ENCODE measurements around the gene CACNG4. TPM values are rescaled to one million over a fixed set of nuclear protein-coding genes. Genes with fewer than 3 reads are reported as not detected.

Gene CACNG4
- total RNA-seq, 2 donors from 2014 or later, result not detected

DNA sequence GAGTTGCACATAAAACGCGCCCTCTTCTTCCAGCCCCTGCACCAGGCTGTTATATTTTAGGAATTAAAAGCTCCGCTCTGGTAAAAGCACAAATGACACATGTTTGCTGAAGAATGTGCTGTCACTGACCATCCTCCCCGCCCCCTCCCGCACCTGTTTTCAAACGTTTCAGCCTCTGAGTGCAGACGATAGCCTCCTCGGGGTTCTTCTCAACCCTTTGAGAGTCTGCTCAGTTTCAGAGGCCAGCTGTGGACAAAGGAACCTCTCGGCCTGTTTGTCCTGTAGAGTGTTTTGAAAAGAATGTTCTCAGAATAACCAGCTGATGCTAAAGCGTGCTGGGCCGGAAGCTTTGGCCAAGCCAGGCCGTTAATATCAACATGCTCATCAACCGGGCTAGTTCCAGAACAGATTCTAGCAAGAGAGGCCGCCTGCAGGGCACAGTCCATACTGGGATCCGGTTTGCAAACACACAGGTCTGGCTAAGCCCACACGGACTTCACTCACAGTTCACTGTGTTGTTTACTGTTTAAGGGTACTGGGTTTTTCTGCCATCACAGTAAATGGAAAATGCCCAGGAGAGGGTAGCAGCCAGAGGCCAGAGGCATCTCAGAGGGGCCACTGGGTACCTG, 6.4 kb upstream of the CACNG4 start:
- no peaks in the 10 kb centered on the region for H3K4me1 Mint-ChIP-seq
- no peak for ATAC-seq
- no peak overlapping the region for H3K27ac Mint-ChIP-seq
- H3K36me3 Mint-ChIP-seq (ENCODE audit: low read depth), result peaks cover 5% of the 10 kb centered on the region
- H3K9me3 ChIP-seq (ENCODE audit: control insufficient read depth, low read length, poor library complexity, severe bottlenecking), result no peaks in the 10 kb centered on the region
- H3K27me3 Mint-ChIP-seq, result peaks cover 43% of the 10 kb centered on the region
- DNase-seq, result no peak
- no peak overlapping the region for H3K4me3 Mint-ChIP-seq

DNA sequence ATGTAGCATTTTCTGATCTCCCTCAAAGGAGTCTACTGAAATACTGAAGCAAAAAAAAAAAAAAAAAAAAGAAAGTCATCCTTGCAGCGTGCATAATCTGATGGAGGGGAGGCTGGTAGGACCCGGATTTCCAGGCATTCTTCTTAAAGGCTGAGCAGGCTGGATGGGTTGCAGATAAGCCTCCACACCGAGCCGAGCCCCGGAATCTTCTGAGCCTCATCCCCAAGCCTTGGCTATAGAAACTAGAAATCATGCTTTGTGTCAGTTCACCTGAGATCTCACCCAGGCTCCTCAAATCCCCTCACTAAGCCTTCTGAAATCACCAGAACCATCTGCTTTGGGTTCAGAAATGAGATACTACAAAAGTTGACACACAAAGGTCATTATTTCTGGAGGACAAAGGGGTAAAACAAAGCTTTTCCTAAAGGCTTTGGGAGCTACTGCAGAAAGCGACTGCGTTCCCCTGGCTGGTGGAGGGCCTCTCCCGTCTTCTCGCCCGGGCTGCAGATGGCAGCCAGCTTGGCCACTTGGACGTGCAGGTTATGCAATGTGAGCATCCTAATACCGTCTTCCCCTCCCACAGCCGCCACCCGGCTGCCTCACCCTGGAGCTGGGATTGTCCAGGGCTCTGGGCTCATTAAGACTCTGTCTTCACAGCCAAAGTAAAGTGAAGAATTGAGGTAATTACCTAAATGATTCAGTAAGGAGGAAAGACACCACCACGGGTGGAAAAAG, 4.7 kb upstream of the CACNG4 start:
- Mint-ChIP-seq H3K4me3 (no peak overlapping the region), H3K36me3 (ENCODE audit: low read depth) (peaks cover 5% of the 10 kb centered on the region), H3K4me1 (peaks cover 2% of the 10 kb centered on the region), H3K27ac (no peak overlapping the region), H3K27me3 (peaks cover 44% of the 10 kb centered on the region)
- no peak for ATAC-seq
- no peak for DNase-seq
- H3K9me3 ChIP-seq (ENCODE audit: control insufficient read depth, low read length, poor library complexity, severe bottlenecking), result no peaks in the 10 kb centered on the region

DNA sequence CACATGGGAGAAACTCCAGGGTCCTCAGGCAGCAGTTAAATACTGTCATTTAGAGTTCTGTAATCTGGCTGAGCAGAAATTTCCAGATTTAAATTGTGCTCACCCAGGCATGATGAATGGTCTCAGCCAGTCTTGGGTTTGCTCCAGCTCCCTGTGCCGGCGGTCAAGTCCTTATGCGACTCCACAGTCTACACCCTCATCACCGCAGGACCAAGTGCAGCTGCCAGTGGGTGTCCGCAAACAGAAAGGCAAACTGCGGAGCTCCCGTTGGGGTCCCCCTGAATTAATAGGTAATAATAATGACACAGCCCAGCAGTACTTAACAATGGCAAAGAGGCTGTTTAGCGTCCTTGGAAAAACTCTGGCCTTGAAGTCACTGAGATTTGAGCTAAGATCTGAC, 3.9 kb upstream of the CACNG4 start:
- no peak for ATAC-seq
- Mint-ChIP-seq H3K27ac (no peak overlapping the region), H3K4me1 (peaks cover 2% of the 10 kb centered on the region), H3K36me3 (ENCODE audit: low read depth) (peaks cover 5% of the 10 kb centered on the region), H3K4me3 (no peak overlapping the region), H3K27me3 (peaks cover 44% of the 10 kb centered on the region)
- no peaks in the 10 kb centered on the region for H3K9me3 ChIP-seq (ENCODE audit: control insufficient read depth, low read length, poor library complexity, severe bottlenecking)
- no peak for DNase-seq

DNA sequence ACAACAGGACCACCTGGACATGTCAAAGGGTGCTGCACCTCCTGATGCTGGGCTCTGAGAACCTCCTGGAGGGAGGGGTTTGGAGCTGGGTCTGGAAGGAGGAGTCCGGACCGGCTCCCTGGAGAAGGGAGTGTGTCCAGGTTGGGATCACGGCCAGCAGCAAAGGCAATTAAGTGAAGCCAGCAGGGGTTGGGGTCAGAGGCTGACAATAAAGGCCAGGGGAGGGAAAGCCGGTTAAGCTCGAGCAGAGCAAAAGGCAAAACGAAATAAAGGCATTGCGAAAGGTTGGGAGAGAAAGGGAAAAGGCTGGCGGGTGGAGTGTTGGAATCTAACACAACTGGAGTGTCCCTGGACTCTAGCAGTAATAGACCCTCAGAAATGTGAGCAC, 992 bp upstream of the CACNG4 start:
- peak overlapping the region; percentile 84 for H3K4me3 Mint-ChIP-seq
- H3K36me3 Mint-ChIP-seq (ENCODE audit: low read depth), result peaks cover 5% of the 10 kb centered on the region
- peaks cover 68% of the 10 kb centered on the region for H3K27me3 Mint-ChIP-seq
- H3K4me1 Mint-ChIP-seq, result peaks cover 8% of the 10 kb centered on the region
- DNase-seq, result no peak
- H3K27ac Mint-ChIP-seq, result no peak overlapping the region
- ATAC-seq, result no peak
- H3K9me3 ChIP-seq (ENCODE audit: control insufficient read depth, low read length, poor library complexity, severe bottlenecking), result no peaks in the 10 kb centered on the region

DNA sequence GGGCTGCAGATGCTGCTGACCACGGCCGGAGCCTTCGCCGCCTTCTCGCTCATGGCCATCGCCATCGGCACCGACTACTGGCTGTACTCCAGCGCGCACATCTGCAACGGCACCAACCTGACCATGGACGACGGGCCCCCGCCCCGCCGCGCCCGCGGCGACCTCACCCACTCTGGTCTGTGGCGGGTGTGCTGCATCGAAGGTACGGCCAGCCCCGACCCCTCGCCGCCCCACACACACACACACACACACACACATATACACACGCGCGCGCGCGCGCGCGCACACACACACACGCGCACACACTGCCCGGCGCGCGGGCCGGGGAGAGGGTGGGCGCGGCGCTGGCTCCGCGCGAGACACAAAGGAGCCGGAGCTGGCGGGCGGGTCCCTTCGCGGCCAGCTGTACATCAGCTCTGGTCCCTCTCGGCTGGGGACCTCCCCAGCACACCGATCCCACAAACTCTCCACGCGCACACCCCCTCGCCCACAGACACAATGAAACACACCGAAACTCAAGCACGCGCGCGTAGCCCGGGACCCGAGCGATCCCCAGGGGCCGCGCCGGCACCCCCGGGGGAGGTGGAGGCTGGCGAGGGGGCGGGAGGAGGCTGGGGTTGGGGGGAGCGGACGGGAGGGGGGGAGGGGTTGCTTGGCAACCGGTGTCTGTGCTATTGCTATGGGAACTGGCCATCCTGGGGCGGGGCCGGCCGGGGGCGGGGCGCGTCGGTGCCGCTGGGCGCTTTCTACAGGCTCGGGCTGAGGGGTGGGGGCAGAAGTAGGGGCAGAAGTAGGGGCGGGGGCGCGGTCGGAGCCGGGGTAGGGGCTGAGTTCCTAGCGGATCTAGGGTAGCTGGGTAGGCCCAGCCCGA, 658 bp downstream of the CACNG4 start:
- Mint-ChIP-seq H3K4me1 (peaks cover 8% of the 10 kb centered on the region), H3K27me3 (peaks cover 72% of the 10 kb centered on the region), H3K27ac (no peak overlapping the region), H3K4me3 (peak overlapping the region; percentile 85), H3K36me3 (ENCODE audit: low read depth) (peaks cover 9% of the 10 kb centered on the region)
- H3K9me3 ChIP-seq (ENCODE audit: control insufficient read depth, low read length, poor library complexity, severe bottlenecking), result no peaks in the 10 kb centered on the region
- ATAC-seq, result peak; percentile 32
- no peak for DNase-seq

DNA sequence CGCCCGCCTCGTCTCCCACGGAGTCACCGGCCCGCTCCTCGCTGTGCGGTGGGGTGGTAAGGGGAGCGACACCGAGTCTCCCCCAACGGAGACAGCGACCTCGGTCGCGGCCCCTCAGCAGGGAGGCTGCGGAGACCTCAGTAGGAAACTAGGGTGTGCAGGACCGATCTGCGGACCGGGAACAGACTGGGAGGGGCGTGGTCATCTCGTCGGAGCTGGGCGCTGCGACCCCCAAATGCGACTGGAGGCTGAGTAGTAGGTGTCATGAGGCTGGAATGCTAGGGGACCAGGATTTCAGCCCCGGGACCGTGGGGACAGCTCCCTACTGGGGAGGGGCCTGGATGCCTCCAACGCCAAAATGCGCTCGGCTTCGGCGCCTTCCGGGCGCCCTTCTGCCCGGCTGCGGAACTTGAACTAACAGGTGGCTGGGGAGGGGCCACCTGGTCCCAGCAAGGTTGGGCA, 1.3 kb downstream of the CACNG4 start:
- peaks cover 8% of the 10 kb centered on the region for H3K4me1 Mint-ChIP-seq
- H3K4me3 Mint-ChIP-seq, result peak overlapping the region; percentile 85
- H3K27me3 Mint-ChIP-seq, result peaks cover 72% of the 10 kb centered on the region
- H3K36me3 Mint-ChIP-seq (ENCODE audit: low read depth), result peaks cover 9% of the 10 kb centered on the region
- no peak overlapping the region for H3K27ac Mint-ChIP-seq
- H3K9me3 ChIP-seq (ENCODE audit: control insufficient read depth, low read length, poor library complexity, severe bottlenecking), result no peaks in the 10 kb centered on the region
- DNase-seq (no peak), ATAC-seq (no peak)

DNA sequence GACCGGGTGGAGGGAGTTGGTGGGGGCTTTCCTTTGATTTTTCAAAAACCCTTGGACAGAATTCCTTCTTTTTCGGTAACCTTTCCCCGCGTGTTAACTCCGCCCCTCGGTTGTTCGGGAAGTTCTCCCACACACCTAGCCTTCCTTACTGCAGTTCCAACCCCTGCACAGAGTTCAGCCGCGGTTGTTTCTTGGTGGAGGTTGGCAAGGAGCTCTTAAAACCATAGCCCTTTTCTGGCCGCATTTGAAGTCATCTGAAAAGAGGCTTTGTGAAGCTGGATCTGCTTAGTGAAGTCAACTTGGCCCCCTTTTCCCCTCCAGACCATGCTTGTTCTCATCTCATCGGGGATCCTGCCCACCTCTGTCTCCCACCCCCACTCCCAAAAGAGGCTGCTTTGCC, 1.8 kb downstream of the CACNG4 start:
- peaks cover 75% of the 10 kb centered on the region for H3K27me3 Mint-ChIP-seq
- H3K4me3 Mint-ChIP-seq, result peak overlapping the region; percentile 85
- H3K4me1 Mint-ChIP-seq, result peaks cover 9% of the 10 kb centered on the region
- H3K27ac Mint-ChIP-seq, result peak overlapping the region; percentile 56
- DNase-seq (no peak), ATAC-seq (no peak)
- no peaks in the 10 kb centered on the region for H3K9me3 ChIP-seq (ENCODE audit: control insufficient read depth, low read length, poor library complexity, severe bottlenecking)
- H3K36me3 Mint-ChIP-seq (ENCODE audit: low read depth), result peaks cover 10% of the 10 kb centered on the region

DNA sequence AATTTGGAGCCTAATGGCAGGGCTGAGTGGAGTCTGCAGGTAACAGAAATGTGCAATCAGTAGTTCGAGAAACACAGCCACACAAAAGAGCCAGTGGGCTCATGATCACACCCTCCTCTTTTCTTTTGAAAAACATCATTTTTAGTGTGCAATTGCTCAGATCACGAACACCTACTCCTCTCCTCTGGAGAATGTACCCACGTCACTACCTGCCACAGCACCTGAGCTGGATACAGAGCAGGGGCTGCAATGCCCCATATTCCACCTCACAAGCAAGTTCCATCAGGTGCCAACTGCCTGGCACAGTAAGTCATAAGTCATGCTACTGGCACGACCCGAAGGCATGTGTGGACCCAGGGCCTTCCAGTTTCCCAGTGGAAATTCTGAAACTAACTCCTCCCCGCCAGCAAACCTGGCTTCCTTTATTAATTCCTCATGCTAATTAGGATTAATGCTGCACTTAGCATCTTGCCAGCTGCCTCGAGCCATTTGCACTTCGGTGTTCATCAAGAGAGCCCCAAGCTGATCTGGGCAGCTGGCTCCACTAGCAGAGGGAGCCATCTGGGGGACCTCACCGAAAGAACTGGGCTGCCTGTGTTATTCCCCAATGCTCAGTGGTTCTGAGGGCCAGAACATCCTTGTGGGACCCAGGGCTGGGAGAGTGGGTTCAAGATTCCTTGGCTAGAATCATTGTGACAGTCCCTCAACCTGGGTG, 2.4 kb downstream of the CACNG4 start:
- H3K36me3 Mint-ChIP-seq (ENCODE audit: low read depth), result peaks cover 13% of the 10 kb centered on the region
- peak overlapping the region; percentile 56 for H3K27ac Mint-ChIP-seq
- ATAC-seq (no peak), DNase-seq (no peak)
- H3K4me1 Mint-ChIP-seq, result peaks cover 11% of the 10 kb centered on the region
- H3K4me3 Mint-ChIP-seq, result peak overlapping the region; percentile 85
- H3K9me3 ChIP-seq (ENCODE audit: control insufficient read depth, low read length, poor library complexity, severe bottlenecking), result no peaks in the 10 kb centered on the region
- H3K27me3 Mint-ChIP-seq, result peaks cover 80% of the 10 kb centered on the region

DNA sequence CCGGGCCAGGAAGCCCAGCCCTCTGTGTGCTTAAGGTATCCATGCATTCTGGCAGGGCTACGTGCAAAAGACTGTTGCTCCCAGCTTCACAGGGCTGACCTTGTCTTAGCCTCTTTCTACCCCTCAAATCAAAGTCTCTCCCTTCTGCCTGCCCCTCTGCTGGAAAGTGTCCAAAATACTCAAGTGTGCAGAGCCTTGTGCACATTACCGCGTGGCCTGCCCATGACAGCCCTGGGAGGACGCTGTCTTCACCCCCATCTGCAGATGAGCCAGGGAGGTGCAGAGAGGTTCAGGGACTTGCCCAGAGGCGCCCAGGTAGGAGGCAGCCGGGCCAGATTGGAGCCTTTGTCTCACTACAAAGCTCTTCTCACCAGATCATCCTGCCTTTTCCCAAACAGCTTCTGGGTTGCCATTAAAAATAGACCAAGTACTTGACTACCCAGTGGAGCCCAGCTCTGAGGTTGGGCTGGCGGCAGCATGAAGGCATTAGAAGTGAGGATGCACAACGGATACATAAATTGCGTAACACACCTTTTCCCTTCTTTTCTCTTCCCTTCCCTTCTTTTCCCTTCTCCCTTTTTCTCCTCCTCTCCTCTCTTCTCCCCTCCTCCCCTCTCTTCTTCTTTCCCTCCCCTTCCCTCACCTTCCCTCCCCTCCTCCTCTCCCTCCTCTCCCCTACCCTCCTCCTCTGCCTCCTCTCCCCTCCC, 3.5 kb downstream of the CACNG4 start:
- Mint-ChIP-seq H3K4me1 (peaks cover 11% of the 10 kb centered on the region), H3K27me3 (peaks cover 72% of the 10 kb centered on the region), H3K36me3 (ENCODE audit: low read depth) (peaks cover 8% of the 10 kb centered on the region), H3K4me3 (no peak overlapping the region), H3K27ac (no peak overlapping the region)
- no peaks in the 10 kb centered on the region for H3K9me3 ChIP-seq (ENCODE audit: control insufficient read depth, low read length, poor library complexity, severe bottlenecking)
- DNase-seq, result no peak
- ATAC-seq, result no peak

DNA sequence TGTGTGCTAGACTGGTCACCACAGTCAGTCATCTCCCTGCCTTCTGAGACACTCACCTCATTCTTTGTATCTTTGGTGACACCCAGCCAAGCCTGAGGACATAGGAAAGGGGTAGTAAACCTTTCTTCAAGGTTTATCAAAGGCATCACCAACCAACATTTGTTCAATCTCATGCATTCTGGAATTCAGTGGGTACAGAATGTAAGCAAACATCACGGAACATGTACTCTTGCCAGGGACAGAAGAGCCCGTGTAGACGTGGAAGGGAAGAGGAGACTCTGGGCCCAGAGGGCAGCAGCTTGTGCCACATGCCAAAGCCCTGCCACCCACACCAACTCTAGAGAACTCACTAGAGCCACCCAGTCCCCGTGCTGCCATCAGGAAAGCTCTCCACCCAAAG, 4.4 kb downstream of the CACNG4 start:
- Mint-ChIP-seq H3K4me3 (no peak overlapping the region), H3K4me1 (peaks cover 11% of the 10 kb centered on the region), H3K36me3 (ENCODE audit: low read depth) (peaks cover 8% of the 10 kb centered on the region), H3K27me3 (peaks cover 67% of the 10 kb centered on the region), H3K27ac (no peak overlapping the region)
- ATAC-seq (no peak), DNase-seq (no peak)
- no peaks in the 10 kb centered on the region for H3K9me3 ChIP-seq (ENCODE audit: control insufficient read depth, low read length, poor library complexity, severe bottlenecking)

DNA sequence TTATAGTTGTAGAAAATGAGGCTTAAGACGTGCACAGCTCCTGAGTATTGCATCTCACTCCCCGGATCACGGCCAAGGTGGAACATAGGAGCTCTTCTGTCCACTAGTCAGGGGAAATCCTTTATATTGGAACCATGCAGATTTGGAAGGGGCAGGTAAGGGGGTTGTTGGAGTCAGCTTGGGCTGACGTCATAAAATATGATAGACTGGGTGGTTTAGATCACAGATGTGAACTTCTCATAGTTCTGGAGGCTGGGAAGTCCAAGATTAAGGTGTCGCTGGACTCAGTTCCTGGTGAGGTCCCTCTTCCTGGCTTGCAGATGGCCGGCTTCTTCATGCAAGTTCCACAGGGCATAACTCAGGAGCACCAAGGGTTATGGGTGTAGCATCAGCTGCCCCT, 5.6 kb downstream of the CACNG4 start:
- Mint-ChIP-seq H3K4me1 (peaks cover 9% of the 10 kb centered on the region), H3K27me3 (peaks cover 70% of the 10 kb centered on the region), H3K36me3 (ENCODE audit: low read depth) (peaks cover 8% of the 10 kb centered on the region), H3K27ac (no peak overlapping the region), H3K4me3 (no peak overlapping the region)
- ATAC-seq, result no peak
- no peaks in the 10 kb centered on the region for H3K9me3 ChIP-seq (ENCODE audit: control insufficient read depth, low read length, poor library complexity, severe bottlenecking)
- DNase-seq, result no peak

DNA sequence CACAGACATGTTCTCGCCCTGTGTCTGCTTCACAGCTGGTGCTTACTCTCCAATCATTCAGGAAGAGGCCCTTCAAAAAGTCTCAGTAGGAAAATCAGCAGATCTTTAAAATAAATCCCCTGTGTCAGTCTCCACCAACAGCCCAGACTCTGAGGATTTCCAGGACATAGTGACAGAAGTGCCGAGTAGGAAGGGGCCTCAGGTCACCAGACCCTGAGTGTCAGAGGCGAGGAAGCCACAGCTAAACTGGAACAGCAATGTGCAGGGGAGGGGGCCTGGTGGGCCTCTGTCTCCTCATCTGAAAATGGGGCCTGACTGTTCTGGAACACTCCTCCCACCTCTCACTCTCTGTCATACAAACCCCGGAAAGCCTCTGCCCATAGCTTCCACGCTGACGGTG, 6.3 kb downstream of the CACNG4 start:
- Mint-ChIP-seq H3K27me3 (peaks cover 76% of the 10 kb centered on the region), H3K4me1 (peaks cover 9% of the 10 kb centered on the region), H3K27ac (no peak overlapping the region), H3K36me3 (ENCODE audit: low read depth) (peaks cover 8% of the 10 kb centered on the region), H3K4me3 (no peak overlapping the region)
- DNase-seq (no peak), ATAC-seq (no peak)
- no peaks in the 10 kb centered on the region for H3K9me3 ChIP-seq (ENCODE audit: control insufficient read depth, low read length, poor library complexity, severe bottlenecking)

All from T-helper 17 cell (primary cell).